ENCODE measurements around the gene ETNK2.

ETNK2 gene

GRCh38 chr1:204177133-204177532 is 25.3 kb upstream of the ETNK2 start:
- DNase-seq (ENCODE audit: low read depth) = no peak

- no peak for DNase-seq (ENCODE audit: low read depth)
Measured at GRCh38 chr1:204176049-204176448, 24.2 kb upstream of the ETNK2 start.

- DNase-seq (ENCODE audit: low read depth) = no peak
Measured at GRCh38 chr1:204174958-204175357, 23.1 kb upstream of the ETNK2 start.

- DNase-seq (ENCODE audit: low read depth) = no peak
Measured at GRCh38 chr1:204172404-204173029, 20.7 kb upstream of the ETNK2 start.

- DNase-seq (ENCODE audit: low read depth) = no peak
Measured at GRCh38 chr1:204171751-204172178, 19.9 kb upstream of the ETNK2 start.

GRCh38 chr1:204170494-204171155 is 18.8 kb upstream of the ETNK2 start:
- no peak for DNase-seq (ENCODE audit: low read depth)

- no peak for DNase-seq (ENCODE audit: low read depth)
Measured at GRCh38 chr1:204169858-204170257, 18.0 kb upstream of the ETNK2 start.

GRCh38 chr1:204167730-204168129 is 15.9 kb upstream of the ETNK2 start:
- DNase-seq (ENCODE audit: low read depth) = no peak

- no peak for DNase-seq (ENCODE audit: low read depth)
Measured at GRCh38 chr1:204166219-204166618, 14.4 kb upstream of the ETNK2 start, which contains the start of gene REN. REN (minus strand) TSS chr1:204166337; CDS start chr1:204166293, 44 bp downstream.

- DNase-seq (ENCODE audit: low read depth) = peak; percentile 73
Measured at GRCh38 chr1:204162494-204163074, 10.7 kb upstream of the ETNK2 start.

- no peak for DNase-seq (ENCODE audit: low read depth)
Measured at GRCh38 chr1:204161609-204162493, 10.0 kb upstream of the ETNK2 start.

- no peak for DNase-seq (ENCODE audit: low read depth)
Measured at GRCh38 chr1:204157962-204158361, 6.1 kb upstream of the ETNK2 start.

- DNase-seq (ENCODE audit: low read depth) = no peak
Measured at GRCh38 chr1:204155881-204156280, 4.0 kb upstream of the ETNK2 start.

GRCh38 chr1:204154568-204155255 is 2.9 kb upstream of the ETNK2 start:
- DNase-seq (ENCODE audit: low read depth) = no peak

GRCh38 chr1:204153667-204154066 is 1.8 kb upstream of the ETNK2 start:
- DNase-seq (ENCODE audit: low read depth) = no peak

GRCh38 chr1:204152310-204153044 is 633 bp upstream of the ETNK2 start:
- DNase-seq (ENCODE audit: low read depth) = no peak

GRCh38 chr1:204150702-204151551 is 917 bp downstream of the ETNK2 start:
- DNase-seq (ENCODE audit: low read depth) = no peak

GRCh38 chr1:204149635-204150565 is 1.9 kb downstream of the ETNK2 start:
- no peak for DNase-seq (ENCODE audit: low read depth)

GRCh38 chr1:204149107-204149506 is 2.7 kb downstream of the ETNK2 start:
- DNase-seq (ENCODE audit: low read depth) = no peak

Data from activated gamma-delta T cell treated with anti-CD3 and anti-CD28 coated beads, Interleukin-2, amount 50 U/mL, for 16 hours (primary cell).